GM23248 (cell line): ENCODE results near the gene DCLK2.

Source experiments
- EZH2 ChIP-seq: fragments of 200-600 bp; sonication (generic); IDR thresholded peaks from 2 replicates; pipeline ENCODE4 v1.6.1; 2018; ENCODE audit warnings: antibody characterized with exemption, mild to moderate bottlenecking; ENCODE audit not compliant: insufficient read depth, poor library complexity, severe bottlenecking
- EZH2phosphoT487 ChIP-seq: fragments of 200-600 bp; sonication (generic); IDR thresholded peaks from 2 replicates; pipeline ENCODE4 v1.6.1; 2018; ENCODE audit warnings: antibody characterized with exemption, moderate library complexity, mild to moderate bottlenecking, low read depth; ENCODE audit not compliant: insufficient read depth

DNA sequence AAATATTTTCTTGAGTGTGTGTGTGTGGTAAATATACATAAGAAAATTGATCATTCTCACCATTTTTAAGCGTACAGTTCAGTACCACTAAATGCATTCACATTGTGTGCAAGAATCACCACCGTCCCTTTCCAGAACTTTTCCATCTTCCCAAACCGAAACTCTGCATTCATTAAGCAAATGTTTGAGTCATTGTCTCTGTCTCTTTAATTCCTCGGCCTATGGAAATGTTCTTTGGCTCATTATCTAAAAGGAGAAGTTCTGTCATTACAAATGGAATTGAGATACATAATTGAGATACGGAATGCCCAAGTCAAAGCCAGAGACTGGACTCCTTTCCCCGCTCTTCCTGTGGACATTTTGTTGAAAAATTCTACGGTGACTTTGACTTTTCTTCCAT is 168.9 kb downstream of the DCLK2 start:
- TF ChIP-seq EZH2 (no peak), EZH2phosphoT487 (no peak)
